SH-SY5Y (cell line): ENCODE data around the gene MTHFD2L.

Source experiments
- GATA2 ChIP-seq: IDR thresholded peaks from 2 replicates; pipeline ENCODE4 v1.6.1; 2011; ENCODE audit warnings: mild to moderate bottlenecking, low read depth, low read length
- GATA3 ChIP-seq: IDR thresholded peaks from 2 replicates; pipeline ENCODE4 v1.6.1; 2011; ENCODE audit warnings: low read depth, mild to moderate bottlenecking, low read length, moderate library complexity

GRCh38 chr4:74297539-74297938 is 139.6 kb downstream of the MTHFD2L start:
- TF ChIP-seq GATA3 (no peak), GATA2 (no peak)
